Activated CD8-positive, alpha-beta memory T cell treated with anti-CD3 and anti-CD28 coated beads for 24 hours (primary cell): ENCODE results near the gene NMT1.
A peak's percentile ranks its signal among the peaks of the same experiment; 100 is the strongest.

ENCODE experiments used
- DNase-seq: peaks from one replicate; pipeline ENCODE4 v3.0.0-alpha.2; 2020

NMT1 gene

DNA sequence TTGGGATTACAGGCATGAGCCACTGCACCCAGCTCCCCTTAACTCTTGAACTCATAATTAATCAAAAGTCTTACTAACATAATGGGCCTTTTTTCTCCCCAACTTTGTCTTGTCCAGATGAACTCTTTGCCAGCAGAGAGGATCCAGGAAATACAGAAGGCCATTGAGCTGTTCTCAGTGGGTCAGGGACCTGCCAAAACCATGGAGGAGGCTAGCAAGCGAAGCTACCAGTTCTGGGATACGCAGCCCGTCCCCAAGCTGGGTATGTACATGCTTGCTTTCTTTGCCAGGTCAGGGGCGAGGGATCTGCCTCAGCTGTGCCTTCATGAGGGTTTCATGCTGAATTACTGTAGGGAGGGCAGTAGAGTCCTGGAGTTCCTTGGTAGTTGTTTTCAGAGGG is 25.3 kb downstream of the NMT1 start:
- DNase-seq: no peak

DNA sequence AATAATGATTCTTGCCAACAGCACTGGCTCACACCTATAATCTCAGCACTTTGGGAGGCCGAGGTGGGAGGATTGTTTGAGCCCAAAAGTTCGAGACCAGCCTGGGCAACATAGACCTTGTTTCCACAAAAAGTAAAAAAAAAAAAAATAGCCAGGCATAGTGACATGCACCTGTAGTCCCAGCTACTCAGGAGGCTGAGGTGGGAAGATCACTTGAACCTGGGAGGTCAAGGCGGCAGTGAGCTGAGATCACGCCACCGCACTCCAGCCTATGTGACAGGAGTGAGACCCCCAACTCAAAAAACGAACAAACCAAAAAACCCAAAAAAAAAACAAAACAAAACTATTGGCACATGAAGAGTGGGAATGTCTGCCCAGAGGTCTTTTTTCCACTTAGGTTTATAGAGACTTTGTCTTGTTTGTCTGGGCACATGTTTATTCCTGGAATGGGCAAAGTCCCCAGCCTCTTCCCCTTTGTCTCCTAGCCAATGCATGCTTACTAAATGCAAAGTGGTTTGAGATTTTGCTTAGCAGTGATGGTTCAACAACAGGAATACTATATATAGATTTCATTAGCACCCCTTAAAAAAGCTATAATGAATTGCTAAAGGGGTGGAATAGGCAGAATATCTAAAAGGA is 25.9 kb downstream of the NMT1 start:
- DNase-seq: no peak

DNA sequence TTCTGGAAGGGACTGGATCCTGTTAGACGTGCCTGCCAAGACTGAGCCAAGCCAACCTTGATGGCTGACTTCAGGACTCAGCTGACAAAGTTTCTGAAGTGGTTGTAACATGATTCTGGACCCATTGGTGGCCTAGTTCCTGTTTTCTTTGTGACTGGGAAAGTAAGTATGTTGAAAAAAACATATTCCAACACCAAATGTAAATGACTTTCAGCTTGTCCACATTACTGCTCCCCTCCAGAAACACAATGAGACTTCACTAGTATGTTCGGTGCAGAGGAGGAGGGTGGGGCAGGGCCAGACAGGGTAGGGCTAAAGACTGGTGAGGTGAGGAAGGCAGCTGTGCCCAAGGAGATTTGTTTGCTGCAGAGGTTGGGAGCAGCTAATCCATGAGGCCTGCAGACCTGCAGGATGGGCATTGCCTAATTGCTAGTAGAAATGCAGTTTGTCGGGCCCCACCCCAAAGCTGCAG is 26.4 kb downstream of the NMT1 start:
- no peak for DNase-seq

DNA sequence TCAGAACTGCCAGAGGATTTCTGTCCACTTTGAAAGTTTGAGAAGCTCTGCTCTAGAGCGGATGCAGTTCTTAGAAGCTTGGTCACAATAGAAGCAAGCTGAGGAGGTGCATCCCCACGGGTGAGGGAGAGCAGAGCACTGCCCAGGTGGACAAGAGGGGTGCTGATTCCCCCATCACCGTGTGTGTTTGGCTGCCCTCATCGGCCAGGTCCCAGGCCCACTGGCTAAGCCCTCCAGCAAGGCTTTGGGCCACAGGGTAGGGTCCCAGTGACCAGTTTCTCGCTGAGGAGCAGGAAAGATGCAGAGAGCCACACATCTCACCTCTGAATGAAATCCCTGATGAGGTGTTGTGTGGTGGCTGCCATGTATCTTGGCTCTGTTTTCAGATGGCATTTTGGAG is 26.9 kb downstream of the NMT1 start:
- no peak for DNase-seq

DNA sequence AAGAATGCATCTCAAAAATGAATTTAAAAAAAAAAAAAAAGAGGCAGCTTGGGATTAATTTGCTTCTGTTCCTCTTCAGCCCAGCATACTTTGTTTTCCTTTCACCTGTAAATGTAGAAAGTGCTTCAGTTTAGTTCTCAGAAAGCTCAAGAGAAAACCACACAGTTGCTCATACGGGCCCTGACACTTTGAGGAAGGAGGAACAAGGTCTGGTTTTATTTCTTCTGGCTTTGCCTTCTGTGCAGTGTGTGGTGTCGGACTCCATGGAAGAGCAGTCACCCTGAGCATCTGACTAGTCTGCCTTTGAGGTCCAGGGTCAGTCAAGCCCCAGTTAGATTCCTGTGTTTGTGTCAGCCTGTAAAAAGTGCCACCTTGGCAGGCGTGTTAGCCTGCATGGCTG is 27.6 kb downstream of the NMT1 start:
- no peak for DNase-seq

DNA sequence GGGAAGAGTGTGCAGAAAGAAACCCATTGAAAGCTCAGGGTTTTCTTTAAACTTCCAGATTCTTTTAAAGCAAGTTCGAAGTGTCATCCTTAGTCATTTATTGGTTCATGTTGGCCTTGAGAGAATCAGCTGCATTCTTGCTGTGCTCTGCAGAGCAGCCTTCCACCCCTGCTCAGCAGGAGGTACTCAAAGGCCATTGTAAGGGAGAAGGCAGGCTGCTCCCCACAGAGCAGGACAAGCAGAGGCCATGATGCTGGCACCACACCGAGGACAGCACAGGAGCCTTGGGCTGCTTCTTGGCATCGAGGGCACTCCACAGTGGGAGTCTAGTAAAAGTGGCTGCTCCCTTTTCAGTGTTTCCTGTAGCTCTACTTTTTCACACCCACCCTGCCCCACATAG is 29.6 kb downstream of the NMT1 start:
- no peak for DNase-seq

DNA sequence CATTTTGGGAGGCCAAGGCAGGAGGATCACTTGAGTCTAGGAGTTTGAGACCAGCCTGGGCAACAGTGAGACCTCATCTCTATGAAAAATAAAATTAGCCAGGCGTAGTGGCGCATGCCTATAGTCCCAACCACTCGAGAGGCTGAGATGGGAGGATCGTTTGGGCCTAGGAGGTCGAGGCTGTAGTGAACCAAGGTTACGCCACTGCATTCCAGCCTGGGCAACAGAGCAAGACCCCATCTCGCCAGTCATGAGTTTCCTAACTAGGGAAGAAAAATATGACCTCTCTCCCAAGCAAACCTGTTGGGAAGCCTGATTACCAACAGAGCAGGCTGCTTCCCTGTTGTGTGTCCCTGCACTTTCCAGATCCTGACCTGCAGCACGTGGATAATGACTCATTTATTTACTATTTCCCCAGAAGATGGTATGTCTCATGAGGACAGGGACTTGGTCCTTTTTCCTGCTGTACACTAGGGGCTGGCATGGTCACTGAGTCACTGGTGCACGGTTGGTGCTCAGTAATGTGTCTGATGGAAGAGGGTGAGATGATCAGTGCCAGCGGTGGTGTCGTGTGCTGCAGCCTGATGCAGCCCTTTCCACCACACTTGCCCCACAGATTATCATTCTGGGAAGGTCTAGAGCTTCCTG is 30.8 kb downstream of the NMT1 start:
- DNase-seq: no peak

DNA sequence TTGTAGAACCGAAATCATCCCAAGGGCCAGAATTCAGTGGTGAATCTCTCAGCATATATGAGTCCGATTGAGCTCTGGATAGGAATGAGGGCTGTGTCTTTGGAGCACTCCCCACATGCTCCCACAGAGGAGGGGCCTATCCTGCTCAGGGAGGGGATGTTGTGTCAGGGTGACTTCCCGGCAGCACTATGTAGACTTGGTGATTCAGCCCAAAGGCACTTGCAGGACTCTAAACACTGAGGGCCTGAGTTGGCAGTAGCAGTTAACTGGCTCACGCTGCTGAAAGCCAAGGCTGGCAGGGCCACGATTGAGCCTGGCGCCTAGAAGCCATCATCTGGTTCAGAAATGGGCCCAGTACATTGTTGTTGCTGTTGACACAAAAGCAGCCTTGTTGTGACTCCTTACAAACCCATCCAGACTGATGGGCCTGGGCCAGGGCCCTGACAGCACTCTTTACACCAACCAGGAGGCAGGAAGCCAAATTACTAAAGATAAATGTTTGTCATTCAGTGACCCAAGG is 31.9 kb downstream of the NMT1 start:
- DNase-seq: no peak

DNA sequence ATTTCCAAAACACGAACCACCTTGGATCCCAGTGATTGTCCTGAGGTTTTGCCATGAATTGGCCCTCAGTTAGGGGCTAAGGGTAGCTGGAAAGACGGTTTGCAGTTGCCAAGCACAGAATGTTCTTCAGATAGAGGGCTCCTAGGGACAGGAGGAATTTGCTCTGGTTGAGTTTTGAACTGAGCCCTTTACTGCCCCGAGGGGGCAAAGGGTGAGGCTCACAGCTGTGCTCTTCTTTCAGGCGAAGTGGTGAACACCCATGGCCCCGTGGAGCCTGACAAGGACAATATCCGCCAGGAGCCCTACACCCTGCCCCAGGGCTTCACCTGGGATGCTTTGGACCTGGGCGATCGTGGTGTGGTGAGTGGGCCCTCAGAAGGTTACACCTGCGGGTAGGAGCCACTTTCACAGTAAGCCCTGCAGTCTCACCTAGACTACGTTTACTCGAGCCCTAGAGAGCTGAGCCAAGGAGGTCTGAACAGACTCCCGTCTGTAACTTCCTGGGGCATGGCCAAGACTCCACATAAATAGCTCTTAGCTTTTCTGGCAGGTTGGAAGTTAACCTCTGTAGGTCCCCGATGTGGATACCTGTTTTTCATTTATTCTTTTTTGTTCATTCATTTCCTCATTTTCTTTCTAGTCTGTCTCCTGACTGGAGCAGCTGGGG is 32.5 kb downstream of the NMT1 start:
- no peak for DNase-seq

DNA sequence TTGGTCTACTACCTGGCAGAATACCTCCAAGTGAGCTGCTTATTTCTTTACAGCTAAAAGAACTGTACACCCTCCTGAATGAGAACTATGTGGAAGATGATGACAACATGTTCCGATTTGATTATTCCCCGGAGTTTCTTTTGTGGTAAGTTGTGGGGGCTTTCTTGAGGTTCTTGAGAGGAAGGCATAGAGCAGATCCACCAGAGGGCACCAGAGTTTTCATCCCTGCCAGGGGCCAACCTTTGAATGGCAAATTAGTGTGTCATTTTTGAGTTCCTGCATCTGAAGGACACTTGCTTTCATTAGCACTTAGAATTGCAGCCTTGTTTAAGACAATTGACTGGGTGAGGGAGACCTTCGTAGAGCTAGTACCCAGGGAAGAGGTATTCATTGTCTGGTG is 35.0 kb downstream of the NMT1 start:
- no peak for DNase-seq

DNA sequence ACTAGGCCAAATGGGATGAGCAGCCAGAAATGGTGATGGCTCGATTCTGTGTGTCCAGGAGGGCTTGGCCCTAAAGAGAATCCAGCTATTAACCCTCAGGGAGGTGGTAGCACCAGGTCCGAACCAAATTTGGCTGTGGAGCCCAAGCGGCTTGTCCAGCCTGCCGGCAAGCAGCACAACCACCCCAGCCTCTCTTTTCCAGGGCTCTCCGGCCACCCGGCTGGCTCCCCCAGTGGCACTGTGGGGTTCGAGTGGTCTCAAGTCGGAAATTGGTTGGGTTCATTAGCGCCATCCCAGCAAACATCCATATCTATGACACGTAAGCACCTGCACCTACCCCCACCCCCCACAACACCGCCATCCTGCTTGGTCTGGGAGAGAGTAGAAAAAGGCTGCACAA is 35.8 kb downstream of the NMT1 start:
- DNase-seq: no peak

DNA sequence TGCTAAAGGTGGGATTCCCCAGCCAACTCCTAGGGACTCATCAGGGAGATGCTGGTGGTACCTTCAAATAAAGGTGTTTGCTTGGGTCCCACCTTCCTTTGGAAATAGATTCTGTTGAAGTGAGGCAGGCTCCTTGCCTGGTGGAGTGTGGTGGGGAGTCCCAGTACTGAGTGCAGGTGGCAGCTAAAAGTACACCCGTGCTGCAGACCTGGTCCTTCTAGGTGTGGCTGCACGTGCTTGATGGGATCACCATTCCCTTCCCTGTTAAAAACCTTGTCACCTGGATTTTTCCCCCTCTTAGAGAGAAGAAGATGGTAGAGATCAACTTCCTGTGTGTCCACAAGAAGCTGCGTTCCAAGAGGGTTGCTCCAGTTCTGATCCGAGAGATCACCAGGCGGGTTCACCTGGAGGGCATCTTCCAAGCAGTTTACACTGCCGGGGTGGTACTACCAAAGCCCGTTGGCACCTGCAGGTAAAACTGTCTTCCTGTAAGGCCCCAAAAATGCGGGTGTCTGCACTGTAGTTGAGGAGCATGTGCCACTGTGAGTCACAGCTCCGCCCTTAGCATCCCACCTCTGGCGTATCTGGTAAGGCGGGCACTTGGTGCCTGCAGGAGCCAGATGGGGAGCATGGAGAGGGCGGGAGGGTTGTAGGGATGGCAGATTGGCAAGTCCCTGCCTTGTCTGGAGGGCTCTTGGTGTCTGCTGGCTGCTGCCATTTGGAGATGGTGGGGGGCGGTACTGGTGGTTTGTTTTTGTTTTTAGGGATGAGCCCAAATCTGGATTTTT is 37.2 kb downstream of the NMT1 start:
- DNase-seq: no peak

DNA sequence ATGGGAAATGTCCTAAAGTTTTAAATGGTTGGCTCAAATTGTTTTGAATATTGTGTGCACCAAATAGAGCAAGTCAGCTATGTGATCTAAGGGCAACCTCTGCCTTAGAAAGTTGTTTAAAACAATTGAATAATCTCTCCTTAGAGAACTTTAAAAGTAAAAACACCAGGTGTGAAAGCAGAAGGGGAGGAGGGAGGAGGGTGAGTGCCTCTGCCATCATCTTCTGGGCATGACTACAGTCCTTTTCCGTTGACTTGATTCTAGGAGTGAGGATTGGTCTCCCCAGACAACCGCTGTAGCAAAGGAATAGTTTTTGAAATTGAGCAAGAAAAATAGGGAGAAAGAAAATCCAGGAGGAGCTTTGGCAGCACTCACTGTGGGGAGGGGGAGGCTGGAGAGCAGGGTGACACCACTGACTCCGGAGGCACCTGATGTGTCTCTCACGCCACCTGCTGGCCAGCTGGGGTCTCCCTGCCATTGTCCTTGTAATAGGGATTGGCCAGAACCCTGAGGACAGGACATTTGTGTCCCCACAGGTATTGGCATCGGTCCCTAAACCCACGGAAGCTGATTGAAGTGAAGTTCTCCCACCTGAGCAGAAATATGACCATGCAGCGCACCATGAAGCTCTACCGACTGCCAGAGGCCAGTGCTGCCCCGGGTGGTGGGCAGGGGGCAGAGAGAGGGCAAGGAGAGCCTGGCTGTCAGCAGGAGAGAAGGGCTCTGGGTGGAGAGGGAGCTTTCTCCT is 37.9 kb downstream of the NMT1 start:
- peak; percentile 87 for DNase-seq

DNA sequence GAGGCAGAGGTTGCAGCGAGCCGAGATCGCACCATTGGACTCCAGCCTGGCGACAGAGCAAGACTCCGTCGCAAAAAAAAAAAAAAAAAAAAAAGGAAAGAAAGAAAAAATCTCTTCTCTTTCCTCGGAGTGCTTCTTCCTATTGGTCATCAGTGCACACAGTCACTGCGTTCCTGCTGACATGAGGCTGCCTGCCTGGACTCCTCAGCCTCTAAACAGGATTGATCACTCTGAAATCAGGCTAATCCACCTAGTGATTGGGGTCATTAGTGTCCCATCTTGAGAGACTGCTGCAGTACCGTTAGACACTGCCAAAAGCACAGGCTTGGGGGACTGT is 40.4 kb downstream of the NMT1 start:
- DNase-seq: no peak

DNA sequence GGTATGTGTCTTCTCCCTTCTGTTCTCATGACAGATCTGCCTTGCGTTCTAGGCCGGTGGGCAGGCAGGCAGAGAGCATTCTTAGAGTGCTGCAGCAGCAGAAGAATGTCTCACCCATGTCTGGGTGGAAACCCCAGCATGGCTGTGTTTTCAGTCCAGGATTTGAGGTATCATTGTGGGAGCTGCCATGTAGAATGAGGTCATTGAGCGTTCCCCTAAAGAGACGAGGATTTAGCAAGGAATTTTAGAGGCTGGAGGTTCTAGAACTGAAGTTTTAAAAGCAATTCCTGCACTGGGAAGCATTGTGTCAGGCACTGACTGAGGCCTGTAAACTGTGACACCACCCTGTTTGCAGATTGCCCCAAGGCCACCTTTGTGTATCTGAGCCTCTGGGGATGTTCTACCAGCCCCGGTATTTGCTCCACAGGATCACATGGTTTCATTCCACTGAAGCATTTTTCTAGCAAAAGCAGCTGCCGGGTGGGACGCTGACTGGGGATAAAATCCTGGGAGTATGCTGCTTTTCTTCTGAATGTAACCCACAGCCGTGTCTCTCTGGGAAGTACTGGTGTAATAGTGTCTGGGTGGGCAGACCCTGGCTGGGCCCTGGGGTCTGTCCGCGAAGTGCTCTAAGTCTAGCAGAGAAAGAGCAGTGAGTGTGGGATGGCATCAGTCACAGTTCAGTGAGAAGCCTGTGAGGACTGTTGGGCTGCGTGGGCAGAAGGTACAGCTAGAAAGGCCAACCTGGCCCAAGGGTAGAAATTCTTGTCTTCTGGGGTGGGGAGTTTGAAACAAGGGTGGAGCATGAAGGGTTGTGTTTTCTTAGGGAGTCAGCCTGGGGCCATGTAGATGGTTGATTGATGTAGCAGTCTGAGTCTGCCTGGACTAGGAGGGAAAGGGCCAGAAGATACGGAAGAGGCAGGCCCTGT is 41.0 kb downstream of the NMT1 start:
- DNase-seq: no peak

DNA sequence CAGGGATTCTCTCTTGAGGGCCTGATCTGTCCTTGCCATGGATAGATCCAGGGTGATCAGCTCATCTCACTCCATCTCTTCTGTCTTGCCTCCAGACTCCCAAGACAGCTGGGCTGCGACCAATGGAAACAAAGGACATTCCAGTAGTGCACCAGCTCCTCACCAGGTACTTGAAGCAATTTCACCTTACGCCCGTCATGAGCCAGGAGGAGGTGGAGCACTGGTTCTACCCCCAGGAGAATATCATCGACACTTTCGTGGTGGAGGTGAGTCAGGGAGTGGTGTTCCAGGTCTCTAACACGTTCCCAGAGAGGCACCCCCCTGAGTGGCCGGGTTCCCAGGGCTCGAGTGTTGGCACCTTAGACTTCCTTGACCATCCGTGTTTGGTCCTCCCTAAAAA is 41.7 kb downstream of the NMT1 start:
- DNase-seq: no peak

DNA sequence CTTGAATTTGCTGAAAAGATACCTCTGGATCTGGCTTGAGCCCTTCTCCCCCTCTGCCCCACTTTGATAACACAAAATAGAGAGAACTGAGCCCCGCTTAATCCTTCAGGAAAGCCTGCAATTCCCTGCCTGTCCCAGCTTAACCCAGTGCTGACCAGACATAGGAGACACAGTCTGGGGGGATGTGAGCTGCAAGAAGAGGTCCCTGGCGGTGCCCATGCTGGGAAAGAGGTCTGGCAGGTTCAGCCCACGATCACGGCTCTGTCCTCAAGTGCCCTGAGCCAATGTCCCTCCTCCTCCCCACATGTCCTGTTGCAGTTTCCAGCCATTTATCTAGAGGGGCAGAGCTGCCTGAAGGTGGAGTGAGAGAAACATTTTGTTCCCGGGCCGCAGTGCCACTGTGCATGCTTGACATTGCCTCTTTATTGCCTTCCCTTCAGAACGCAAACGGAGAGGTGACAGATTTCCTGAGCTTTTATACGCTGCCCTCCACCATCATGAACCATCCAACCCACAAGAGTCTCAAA is 42.2 kb downstream of the NMT1 start:
- DNase-seq: no peak

DNA sequence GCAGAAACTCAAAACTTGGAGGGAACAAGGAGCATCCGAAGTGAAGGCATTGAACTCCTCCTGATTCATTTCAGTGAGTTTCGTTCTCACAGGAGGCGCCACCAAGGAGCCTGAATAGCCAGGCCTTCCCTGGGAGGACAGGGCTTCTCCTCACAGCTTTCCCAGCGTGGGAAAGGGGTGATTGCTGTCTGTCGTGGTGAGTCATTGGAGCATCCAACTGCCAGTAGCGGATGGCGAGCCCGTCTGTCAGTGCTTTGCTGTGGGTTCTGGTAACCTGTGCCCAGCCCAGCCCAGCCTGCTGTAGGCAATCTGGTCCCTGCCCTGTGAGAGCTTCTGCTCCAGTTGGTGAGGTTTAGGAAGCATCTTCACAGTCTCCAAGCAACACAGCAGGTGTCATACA is 42.9 kb downstream of the NMT1 start:
- DNase-seq: no peak

DNA sequence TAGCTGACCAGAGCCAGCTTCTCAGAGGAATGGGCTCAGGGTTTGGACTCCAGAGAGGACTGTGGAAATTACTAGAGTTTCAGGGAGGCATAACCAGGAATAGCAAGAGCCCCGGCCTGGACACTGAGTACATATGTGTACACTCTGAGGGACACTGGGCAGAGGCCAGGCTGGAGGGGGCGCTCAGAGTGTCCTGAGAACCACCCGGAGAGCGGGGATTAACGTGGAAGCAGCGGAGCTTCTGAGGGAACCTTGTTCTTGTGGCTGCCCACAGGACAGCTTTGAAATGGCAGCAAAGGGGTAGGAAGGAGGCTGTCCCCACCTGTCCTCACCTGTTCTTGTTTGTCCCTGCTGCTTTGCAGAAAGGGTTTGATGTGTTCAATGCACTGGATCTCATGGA is 43.4 kb downstream of the NMT1 start:
- DNase-seq: no peak

DNA sequence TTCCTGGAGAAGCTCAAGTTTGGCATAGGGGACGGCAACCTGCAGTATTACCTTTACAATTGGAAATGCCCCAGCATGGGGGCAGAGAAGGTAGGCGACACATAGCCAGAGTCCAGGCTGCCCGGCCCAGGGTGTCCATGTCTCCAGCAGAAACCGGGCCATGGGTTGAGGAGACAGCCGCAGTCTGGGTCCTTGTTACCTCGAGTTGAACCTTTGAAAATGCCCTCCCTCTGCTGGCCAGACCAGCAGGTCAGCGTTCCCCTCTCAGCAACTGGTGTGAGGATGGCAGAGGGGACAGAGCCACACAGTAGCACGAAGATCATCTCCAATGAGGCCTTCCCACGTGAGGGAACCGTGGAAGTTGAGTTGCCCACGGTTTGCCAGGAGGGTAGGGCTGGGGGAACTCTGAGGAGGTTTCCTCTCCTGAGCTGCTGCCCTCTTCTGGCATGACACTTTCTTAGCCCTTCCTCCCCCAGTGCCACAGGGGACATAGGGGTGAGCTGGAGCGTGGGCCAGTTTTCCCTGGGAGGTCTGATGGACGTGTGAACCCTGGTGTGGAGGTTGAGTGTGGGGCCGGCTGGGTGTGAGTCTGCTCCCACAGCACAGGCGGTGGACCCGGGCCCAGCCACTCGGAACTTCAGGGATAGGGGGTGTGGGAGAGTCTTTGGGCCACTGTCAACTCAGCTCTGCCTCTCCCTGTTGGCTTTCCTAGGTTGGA is 43.9 kb downstream of the NMT1 start:
- DNase-seq: no peak

DNA sequence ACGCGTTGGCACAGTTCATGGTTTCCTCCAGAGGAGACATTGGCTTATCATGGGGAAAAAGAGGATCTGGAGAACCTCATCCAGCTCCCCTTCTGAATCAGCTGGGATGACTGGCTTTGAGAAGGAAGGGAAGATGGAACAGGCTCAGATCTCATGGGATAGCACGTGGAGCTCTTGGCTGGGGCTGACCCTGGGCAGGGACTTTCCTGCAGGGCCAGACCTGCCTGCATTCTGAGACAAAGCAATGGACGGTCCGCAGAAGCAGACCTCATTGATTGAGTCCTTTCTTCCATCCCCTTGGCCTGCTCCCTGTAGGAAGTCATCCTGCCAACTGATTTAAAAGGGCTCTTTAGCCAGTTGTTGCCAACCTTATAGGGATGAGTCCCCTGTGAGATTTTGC is 45.0 kb downstream of the NMT1 start:
- DNase-seq: no peak
